K562 (cell line): Measurements from ENCODE around the gene IL1RAPL2. TPM values are rescaled to one million over a fixed set of nuclear protein-coding genes. Genes with fewer than 3 reads are reported as not detected.

Experiments used
- ATAC-seq: fragments of 200-7000 bp; cut with Tn5 transposase; 3 replicates; pipeline ENCODE4 v1.9.1; 2020; ENCODE audit warnings: moderate library complexity
- BruUV-seq: library from RNA; stranded (reverse); fragments of 400-500 nt; replicated peaks from 2 replicates; lab custom pipeline; 2021; lab: Mats Ljungman, UMichigan
- CTCF ChIA-PET: fragments of 300-600 bp; formaldehyde crosslinking; extraction: SDS; loops from one replicate; lab custom pipeline; 2021; ENCODE audit warnings: low intra/inter-chr PET ratio; lab: Yijun Ruan, JAX
- POLR2A ChIA-PET: fragments of 300-600, 350-650 bp; sonication (Branson Sonifier 250); formaldehyde crosslinking; extraction: SDS; loops from one replicate; lab custom pipeline; 2021; ENCODE audit warnings: antibody characterized with exemption, inconsistent platforms; lab: Yijun Ruan, JAX
- DNase-seq, 4 experiments: peaks; one replicate each; pipeline versions ENCODE4 v3.0.0 to v3.0.0-alpha.2; 2011 to 2018; ENCODE audit warnings: low spot score in 3 of 4, mixed read lengths in 3 of 4; ENCODE audit errors: extremely low read depth in 1 of 4
- FAIRE-seq: peaks from 2 replicates; lab custom pipeline; 2011; peaks lifted over from hg19 to GRCh38; lab: Jason Lieb, UNC
- H2AFZ ChIP-seq: 2 replicates; pipeline ENCODE4 v1.6.0; 2011; ENCODE audit warnings: low read depth, low read length, control low read depth, inconsistent platforms
- H3K27ac ChIP-seq: fragments of 200-600 bp; 3 replicates; pipeline ENCODE4 v1.8.0; 2011; ENCODE audit warnings: low read depth, mild to moderate bottlenecking, control low read depth, inconsistent platforms, low read length, moderate library complexity, mixed read lengths; ENCODE audit errors: extremely low read depth
- H3K27me3 ChIP-seq, 2 experiments: fragments of 300-600 bp in 1 of 2; 2 replicates in 1 of 2; 3 replicates in 1 of 2; pipeline versions ENCODE4 v1.6.0 to v1.8.0; 2011; ENCODE audit warnings: inconsistent platforms in 2 of 2, low read length in 2 of 2, mild to moderate bottlenecking in 1 of 2, mixed read lengths in 1 of 2, moderate library complexity in 1 of 2; ENCODE audit not compliant: control insufficient read depth in 2 of 2, insufficient read depth in 2 of 2
- H3K36me3 ChIP-seq: fragments of 300-600 bp; 3 replicates; pipeline ENCODE4 v1.8.0; 2011; ENCODE audit warnings: mild to moderate bottlenecking, low read length, inconsistent platforms; ENCODE audit not compliant: control insufficient read depth, insufficient read depth
- H3K4me1 ChIP-seq, 2 experiments: fragments of 200-600 bp in 1 of 2; replicated peaks in 1 of 2; 2 replicates in 1 of 2; 3 replicates in 1 of 2; pipeline versions ENCODE4 v1.5.1 to v1.8.0; 2011; ENCODE audit warnings: inconsistent platforms in 2 of 2, low read length in 2 of 2, mild to moderate bottlenecking in 1 of 2, mixed read lengths in 1 of 2, moderate library complexity in 1 of 2; ENCODE audit not compliant: control insufficient read depth in 2 of 2, insufficient read depth in 2 of 2
- H3K4me2 ChIP-seq: 2 replicates; pipeline ENCODE4 v1.6.1; 2011; ENCODE audit warnings: low read length, control low read depth, inconsistent platforms, mixed read lengths; ENCODE audit not compliant: insufficient read depth
- H3K4me3 ChIP-seq: fragments of 200-600 bp; sonication (generic), shearing (Covaris generic); 2 replicates; pipeline ENCODE4 v1.5.1; 2016; ENCODE audit warnings: control low read depth, inconsistent platforms
- H3K79me2 ChIP-seq: fragments of 200-600 bp; 3 replicates; pipeline ENCODE4 v1.8.0; 2011; ENCODE audit warnings: low read length, inconsistent platforms; ENCODE audit not compliant: control insufficient read depth, insufficient read depth
- H3K9ac ChIP-seq, 2 experiments: 2 replicates each; pipeline versions ENCODE4 v1.6.0 to v1.6.1; 2011; ENCODE audit warnings: low read depth in 2 of 2, low read length in 2 of 2, control low read depth in 1 of 2, inconsistent platforms in 1 of 2, mild to moderate bottlenecking in 1 of 2, mixed read lengths in 1 of 2; ENCODE audit not compliant: insufficient read depth in 1 of 2
- H3K9me1 ChIP-seq: one replicate; pipeline ENCODE4 v1.6.0; 2011; ENCODE audit warnings: inconsistent platforms, mild to moderate bottlenecking, low read length, moderate library complexity; ENCODE audit not compliant: control insufficient read depth, insufficient read depth
- H3K9me3 ChIP-seq: replicated peaks from 2 replicates; pipeline ENCODE4 v1.5.1; 2011; ENCODE audit warnings: low read depth, low read length, inconsistent platforms; ENCODE audit not compliant: control insufficient read depth, insufficient read depth
- H4K20me1 ChIP-seq: replicated peaks from 2 replicates; pipeline ENCODE4 v1.6.1; 2011; ENCODE audit warnings: low read length, inconsistent platforms, mixed read lengths; ENCODE audit not compliant: control insufficient read depth, insufficient read depth
- ATF7 ChIP-seq: fragments of 450-650 bp; IDR thresholded peaks from 2 replicates; pipeline ENCODE4 v1.7.1; 2014; ENCODE audit warnings: mild to moderate bottlenecking, moderate library complexity
- BCOR ChIP-seq: fragments of 450-650 bp; IDR thresholded peaks from 2 replicates; pipeline ENCODE4 v1.6.1; 2016
- ETV6 ChIP-seq, 3 experiments: fragments of 150-350 bp in 1 of 3; sonication (generic) in 1 of 3; formaldehyde crosslinking in 1 of 3; IDR thresholded peaks; 2 replicates each; pipeline versions ENCODE4 v1.6.1 to v1.8.0; 2014 to 2022; ENCODE audit warnings: borderline replicate concordance in 2 of 3, low read depth in 2 of 3, antibody characterized with exemption in 1 of 3, low read length in 1 of 3, mild to moderate bottlenecking in 1 of 3, missing genetic modification reagents in 1 of 3
- HEY1 ChIP-seq: fragments of 250-450 bp; sonication (Bioruptor Pico); IDR thresholded peaks from 2 replicates; pipeline ENCODE4 v1.5.0; 2020; ENCODE audit warnings: mild to moderate bottlenecking, moderate library complexity, borderline replicate concordance
- MXD1 ChIP-seq: fragments of 250-450 bp; sonication (Bioruptor Pico); IDR thresholded peaks from 2 replicates; pipeline ENCODE4 v1.8.0; 2021; ENCODE audit warnings: borderline replicate concordance, mild to moderate bottlenecking, moderate library complexity; ENCODE audit not compliant: poor library complexity, severe bottlenecking
- RFX1 ChIP-seq: fragments of 450-650 bp; IDR thresholded peaks from 2 replicates; pipeline ENCODE4 v1.6.1; 2016; ENCODE audit warnings: mild to moderate bottlenecking, moderate library complexity
- SAFB2 ChIP-seq: fragments of 200-400 bp; formaldehyde crosslinking; IDR thresholded peaks from 2 replicates; pipeline ENCODE4 v1.6.1; 2018; ENCODE audit warnings: borderline replicate concordance, low read length, low read depth, moderate library complexity; ENCODE audit not compliant: severe bottlenecking
- STAT5B ChIP-seq: fragments of 250-450 bp; sonication (Bioruptor Pico); IDR thresholded peaks from 2 replicates; pipeline ENCODE4 v1.8.0; 2021; ENCODE audit warnings: mild to moderate bottlenecking, inconsistent platforms
- TEAD4 ChIP-seq, 2 experiments: sonication (generic) in 1 of 2; formaldehyde crosslinking in 1 of 2; IDR thresholded peaks; 2 replicates each; pipeline versions ENCODE4 v1.6.1 to v1.8.0; 2012 to 2022; ENCODE audit warnings: borderline replicate concordance in 1 of 2, inconsistent platforms in 1 of 2, low read length in 1 of 2, mild to moderate bottlenecking in 1 of 2, missing genetic modification reagents in 1 of 2
- THRB ChIP-seq: fragments of 450-650 bp; formaldehyde crosslinking; conservative IDR thresholded peaks from 2 replicates; pipeline ENCODE4 v1.4.0; 2022; ENCODE audit warnings: mild to moderate bottlenecking, missing genetic modification characterization
- ZBTB8A ChIP-seq: fragments of 450-650 bp; IDR thresholded peaks from 2 replicates; pipeline ENCODE4 v1.6.1; 2018; ENCODE audit warnings: mild to moderate bottlenecking, moderate library complexity; ENCODE audit not compliant: partially characterized antibody
- ZNF280A ChIP-seq: fragments of 450-650 bp; IDR thresholded peaks from 2 replicates; pipeline ENCODE4 v1.6.1; 2018; ENCODE audit warnings: mild to moderate bottlenecking, low read depth; ENCODE audit not compliant: partially characterized antibody
- ZNF609 ChIP-seq: sonication (generic); formaldehyde crosslinking; IDR thresholded peaks from 2 replicates; pipeline ENCODE4 v1.8.1; 2023; ENCODE audit warnings: missing genetic modification reagents, mild to moderate bottlenecking, borderline replicate concordance
- WGBS: fragments of 100-300 bp; shearing (Covaris generic); methylation state at CpG from one replicate; pipeline ENCODE4 v1.1.6; 2016; ENCODE audit warnings: low coverage, mixed read lengths; ENCODE audit not compliant: insufficient coverage; ENCODE audit errors: missing lambda C conversion rate; 5-methylcytosine and 5-hydroxymethylcytosine counted together
- in situ Hi-C: fragments of 300-500 bp; cut with MboI; formaldehyde crosslinking; loops from 4 replicates; pipeline ENCODE4 v1.15.0; 2018; ENCODE audit warnings: inconsistent platforms, mixed read lengths
- intact Hi-C: fragments of 100-400 bp; cut with micrococcal nuclease; formaldehyde crosslinking; loops from 2 replicates; pipeline ENCODE4 v1.14.2; 2022
- polyA plus RNA-seq, 8 experiments: library from polyadenylated mRNA; depleted of rRNA in 4 of 8; stranded (reverse) in 5 of 8; unstranded in 3 of 8; fragments of >200 nt; fragmentation: Nextera tagmentation in 2 of 8; fragmentation: Illumina TruSeq in 1 of 8; extraction: Ambion mirVana in 2 of 8; extraction: Trizol in 1 of 8; gene quantifications; 2 replicates each; pipeline versions ENCODE4 v1.2.1 to v1.2.3, GENCODE V29; 2011 to 2014; ENCODE audit warnings: inconsistent platforms in 1 of 8, missing spikeins in 1 of 8
- total RNA-seq, 7 experiments: library from RNA; depleted of rRNA in 6 of 7; stranded (reverse); fragments of >200 nt in 6 of 7; fragmentation: Illumina TruSeq in 2 of 7; extraction: Trizol in 2 of 7; gene quantifications; 2 replicates each; pipeline versions ENCODE4 v1.2.1 to v1.2.3, GENCODE V29; 2011 to 2021; ENCODE audit warnings: low replicate concordance in 1 of 7

Gene IL1RAPL2
- total and polyA plus RNA-seq, 9 of the 15 experiments (the other 6 are each of a cell fraction or from before 2014, with no cell fraction given), result not detected

GRCh38 chrX:104669063-104669462 lies 103.1 kb downstream of the IL1RAPL2 start:
- FAIRE-seq, result no peak
- POLR2A ChIA-PET, result no interaction called here
- intact Hi-C loops, result no loop called here

More at GRCh38 chrX:104669063-104669462, 103.1 kb downstream of the IL1RAPL2 start:
- CTCF ChIA-PET, result no interaction called here
- in situ Hi-C loops, result no loop called here
- BruUV-seq, result no TSS peak
- no peaks in the 10 kb centered on the region for H3K4me1 ChIP-seq
- no peak for ATAC-seq
- no peaks in the 10 kb centered on the region for H4K20me1 ChIP-seq
- no peak for DNase-seq
- no peak overlapping the region for H2AFZ ChIP-seq
- H3K27ac ChIP-seq, result no peak overlapping the region
- H3K36me3 ChIP-seq, result no peaks in the 10 kb centered on the region
- no peaks in the 10 kb centered on the region for H3K9me3 ChIP-seq
- no peak overlapping the region for H3K4me3 ChIP-seq
- no peaks in the 10 kb centered on the region for H3K9me1 ChIP-seq
- H3K9ac ChIP-seq, result no peak overlapping the region
- no peak overlapping the region for H3K4me2 ChIP-seq
- no peaks in the 10 kb centered on the region for H3K27me3 ChIP-seq
- H3K79me2 ChIP-seq, result no peaks in the 10 kb centered on the region
- 0% methylated on average over 4 of the region's 4 CpGs for WGBS
- TF ChIP-seq SAFB2 (no peak), TEAD4 (IDR thresholded peaks at IDR 0.05; ENCODE audit: low read length) (no peak), TEAD4 (CRISPR knock-in tag; IDR thresholded peaks at IDR 0.05; ENCODE audit: borderline replicate concordance) (no peak), THRB (CRISPR knock-in tag) (no peak), ATF7 (no peak), RFX1 (no peak), ETV6 (IDR thresholded peaks at IDR 0.05; ENCODE audit: borderline replicate concordance in 1 of 2, low read depth in 2 of 2, low read length in 1 of 2) (no peak), ETV6 (CRISPR knock-in tag; IDR thresholded peaks at IDR 0.05; ENCODE audit: borderline replicate concordance) (no peak), ZNF280A (no peak), MXD1 (no peak), ZNF609 (CRISPR knock-in tag) (no peak), STAT5B (CRISPR knock-in tag) (no peak), BCOR (no peak), ZBTB8A (no peak), HEY1 (no peak)
